IMR-90 (cell line): Measurements from ENCODE around the gene TM4SF5. TPM values are rescaled to one million over a fixed set of nuclear protein-coding genes. Genes with fewer than 3 reads are reported as not detected.

ENCODE experiments used
- ATAC-seq: fragments of 200-7000 bp; cut with Tn5 transposase; 2 replicates; pipeline ENCODE4 v1.9.1; 2020; ENCODE audit warnings: low read depth, mild to moderate bottlenecking, moderate library complexity
- BruUV-seq: library from RNA; stranded (reverse); fragments of 400-500 nt; replicated peaks from 2 replicates; lab custom pipeline; 2021; lab: Mats Ljungman, UMichigan
- CTCF ChIA-PET: fragments of 300-600 bp; formaldehyde crosslinking; extraction: SDS; loops from one replicate; lab custom pipeline; 2021; ENCODE audit warnings: antibody characterized with exemption; lab: Yijun Ruan, JAX
- POLR2A ChIA-PET: fragments of 300-600 bp; sonication (Branson Sonifier 250); formaldehyde crosslinking; loops from one replicate; lab custom pipeline; 2022; ENCODE audit warnings: antibody characterized with exemption; ENCODE audit not compliant: unreplicated experiment; lab: Charles Lee
- DNase-seq: peaks from one replicate; pipeline ENCODE4 v3.0.0; 2013
- H2AFZ ChIP-seq: replicated peaks from 2 replicates; pipeline ENCODE3; 2013; ENCODE audit warnings: low read length, mild to moderate bottlenecking; ENCODE audit not compliant: poor library complexity
- H2AK5ac ChIP-seq: 2 replicates; pipeline ENCODE4 v1.6.1; 2013; ENCODE audit warnings: low read depth, low read length, inconsistent platforms
- H2AK9ac ChIP-seq: replicated peaks from 2 replicates; pipeline ENCODE3; 2013; ENCODE audit warnings: mild to moderate bottlenecking, low read depth, low read length, moderate library complexity; ENCODE audit not compliant: poor library complexity
- H2BK120ac ChIP-seq: 2 replicates; pipeline ENCODE4 v1.6.1; 2013; ENCODE audit warnings: low read depth, low read length, inconsistent platforms
- H2BK15ac ChIP-seq: 3 replicates; pipeline ENCODE4 v1.6.1; 2013; ENCODE audit warnings: low read depth, low read length, inconsistent platforms
- H2BK20ac ChIP-seq: 2 replicates; pipeline ENCODE4 v1.6.1; 2013; ENCODE audit warnings: low read depth, mild to moderate bottlenecking, inconsistent platforms, low read length, moderate library complexity
- H2BK5ac ChIP-seq: 2 replicates; pipeline ENCODE4 v1.6.1; 2013; ENCODE audit warnings: mild to moderate bottlenecking, low read depth, low read length, inconsistent platforms; ENCODE audit not compliant: poor library complexity, severe bottlenecking
- H3K14ac ChIP-seq: replicated peaks from 2 replicates; pipeline ENCODE4 v1.6.1; 2013; ENCODE audit warnings: low read depth, low read length, inconsistent platforms
- H3K18ac ChIP-seq: 2 replicates; pipeline ENCODE4 v1.6.1; 2013; ENCODE audit warnings: low read depth, low read length, control low read depth
- H3K23ac ChIP-seq: 2 replicates; pipeline ENCODE4 v1.6.1; 2013; ENCODE audit warnings: low read depth, low read length, inconsistent platforms
- H3K27ac ChIP-seq: 2 replicates; pipeline ENCODE4 v1.5.1; 2013; ENCODE audit warnings: mild to moderate bottlenecking, control low read depth, low read length; ENCODE audit not compliant: insufficient read depth
- H3K27me3 ChIP-seq: 2 replicates; pipeline ENCODE4 v1.6.1; 2013; ENCODE audit warnings: low read length; ENCODE audit not compliant: control insufficient read depth, insufficient read depth
- H3K36me3 ChIP-seq: 2 replicates; pipeline ENCODE4 v1.6.1; 2013; ENCODE audit warnings: low read length, mixed read lengths; ENCODE audit not compliant: control insufficient read depth, insufficient read depth
- H3K4ac ChIP-seq: 2 replicates; pipeline ENCODE4 v1.6.1; 2013; ENCODE audit warnings: low read depth, low read length, inconsistent platforms
- H3K4me1 ChIP-seq: 2 replicates; pipeline ENCODE4 v1.6.1; 2013; ENCODE audit warnings: low read length, mixed read lengths; ENCODE audit not compliant: control insufficient read depth, insufficient read depth
- H3K4me2 ChIP-seq: 2 replicates; pipeline ENCODE4 v1.6.1; 2013; ENCODE audit warnings: low read depth, mild to moderate bottlenecking, control low read depth, low read length, moderate library complexity
- H3K4me3 ChIP-seq: 2 replicates; pipeline ENCODE4 v1.5.1; 2013; ENCODE audit warnings: low read depth, mild to moderate bottlenecking, control low read depth, low read length, moderate library complexity; ENCODE audit not compliant: insufficient read depth
- H3K56ac ChIP-seq: 2 replicates; pipeline ENCODE4 v1.6.1; 2013; ENCODE audit warnings: low read length, inconsistent platforms; ENCODE audit not compliant: insufficient read depth; ENCODE audit errors: extremely low read depth
- H3K79me1 ChIP-seq, 2 experiments: 2 replicates each; pipeline ENCODE4 v1.6.1; 2013; ENCODE audit warnings: low read length in 2 of 2, inconsistent platforms in 1 of 2, low read depth in 1 of 2
- H3K9ac ChIP-seq: 2 replicates; pipeline ENCODE4 v1.6.1; 2013; ENCODE audit warnings: low read depth, low read length, control low read depth
- H3K9me1 ChIP-seq: 2 replicates; pipeline ENCODE4 v1.6.1; 2013; ENCODE audit warnings: low read length, inconsistent platforms; ENCODE audit not compliant: insufficient read depth
- H3K9me3 ChIP-seq: 2 replicates; pipeline ENCODE4 v1.6.1; 2013; ENCODE audit warnings: low read length; ENCODE audit not compliant: control insufficient read depth, insufficient read depth
- H4K20me1 ChIP-seq: 2 replicates; pipeline ENCODE4 v1.6.1; 2013; ENCODE audit warnings: low read length, inconsistent platforms; ENCODE audit not compliant: insufficient read depth
- H4K5ac ChIP-seq: 2 replicates; pipeline ENCODE4 v1.6.1; 2013; ENCODE audit warnings: mild to moderate bottlenecking, low read depth, low read length, control low read depth
- H4K8ac ChIP-seq, 2 experiments: 2 replicates each; pipeline ENCODE4 v1.6.1; 2013; ENCODE audit warnings: low read depth in 2 of 2, low read length in 2 of 2, control low read depth in 1 of 2, inconsistent platforms in 1 of 2
- H4K91ac ChIP-seq: 2 replicates; pipeline ENCODE4 v1.6.1; 2013; ENCODE audit warnings: low read depth, low read length, inconsistent platforms; ENCODE audit not compliant: insufficient read depth
- BHLHE40 ChIP-seq: fragments of 150-350 bp; IDR thresholded peaks from 2 replicates; pipeline ENCODE4 v1.6.1; 2016; ENCODE audit warnings: mild to moderate bottlenecking, low read depth, low read length
- CEBPB ChIP-seq: IDR thresholded peaks from 2 replicates; pipeline ENCODE4 v1.6.1; 2012; ENCODE audit warnings: low read depth, low read length, improper control_type of control experiment
- CHD1 ChIP-seq: IDR thresholded peaks from 2 replicates; pipeline ENCODE4 v1.6.1; 2012; ENCODE audit warnings: low read depth, low read length, improper control_type of control experiment
- ELK1 ChIP-seq: fragments of 150-350 bp; IDR thresholded peaks from 2 replicates; pipeline ENCODE4 v1.6.1; 2016; ENCODE audit warnings: low read depth, mild to moderate bottlenecking, low read length, moderate library complexity, borderline replicate concordance
- FOS ChIP-seq: fragments of 150-350 bp; IDR thresholded peaks from 2 replicates; pipeline ENCODE4 v1.6.1; 2016; ENCODE audit warnings: low read depth, low read length
- MAFK ChIP-seq: IDR thresholded peaks from 2 replicates; pipeline ENCODE4 v1.6.1; 2012; ENCODE audit warnings: low read depth, low read length, improper control_type of control experiment
- RAD21 ChIP-seq: IDR thresholded peaks from 2 replicates; pipeline ENCODE4 v1.6.1; 2012; ENCODE audit warnings: low read length, improper control_type of control experiment
- RFX5 ChIP-seq: IDR thresholded peaks from 2 replicates; pipeline ENCODE4 v1.8.0; 2012; ENCODE audit warnings: low read depth, mild to moderate bottlenecking, low read length, moderate library complexity
- WGBS, 2 experiments: methylation state at CpG; one replicate each; pipeline versions ENCODE4 v1.1.5 to v1.1.7; 2013; ENCODE audit warnings: missing lambda C conversion rate in 2 of 2; ENCODE audit not compliant: insufficient read length in 1 of 2; ENCODE audit errors: extremely low coverage in 2 of 2; 5-methylcytosine and 5-hydroxymethylcytosine counted together
- dilution Hi-C: fragments of 300-500 bp; cut with HindIII; formaldehyde crosslinking; loops from one replicate; pipeline ENCODE4 v1.14.3; 2018; ENCODE audit warnings: low sequenced_read_pairs; ENCODE audit not compliant: unreplicated experiment
- in situ Hi-C: fragments of 300-500 bp; cut with MboI; formaldehyde crosslinking; loops from 3 replicates; pipeline ENCODE4 v1.14.3; 2019; ENCODE audit warnings: low sequenced_read_pairs, inconsistent platforms, mixed read lengths
- intact Hi-C: fragments of 100-400 bp; cut with micrococcal nuclease; formaldehyde crosslinking; loops from 2 replicates; pipeline ENCODE4 v1.10.0; 2022
- polyA plus RNA-seq, 3 experiments: library from polyadenylated mRNA; depleted of rRNA; stranded (reverse); fragments of >200 nt; gene quantifications; 2 replicates each; pipeline ENCODE4 v1.2.3, GENCODE V29; 2012; ENCODE audit warnings: low replicate concordance in 1 of 3
- total RNA-seq: library from RNA; depleted of rRNA; stranded (reverse); fragments of >200 nt; gene quantifications from 2 replicates; pipeline ENCODE4 v1.2.3, GENCODE V29; 2012

TM4SF5 gene
- total and polyA plus RNA-seq, 2 of the 4 experiments (the other 2 are of a cell fraction): not detected

DNA sequence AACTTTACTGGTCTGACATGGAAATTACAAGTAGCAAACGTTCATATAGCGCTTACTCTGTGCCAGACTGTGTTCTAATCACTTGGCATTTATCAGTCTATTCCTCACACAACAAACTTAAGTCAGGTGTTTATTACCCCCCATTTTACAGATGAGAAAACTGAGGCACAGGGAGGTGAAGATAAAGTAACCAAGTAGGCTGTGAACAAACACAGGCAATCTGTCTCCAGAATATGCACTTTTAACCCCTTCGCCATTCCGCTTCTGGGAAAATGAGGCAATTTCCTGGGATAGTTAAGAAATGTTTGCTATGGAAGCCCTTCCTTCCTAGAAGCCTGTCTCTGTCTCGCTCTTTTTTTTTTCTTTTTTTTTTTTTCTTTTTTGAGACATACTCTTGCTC is 19.8 kb upstream of the TM4SF5 start:
- no peak overlapping the region for H3K14ac ChIP-seq
- no peak overlapping the region for H3K9ac ChIP-seq
- in situ Hi-C loops (no loop called here), intact Hi-C loops (no loop called here), dilution Hi-C loops (no loop called here)
- H3K4me3 ChIP-seq: no peak overlapping the region
- no peak overlapping the region for H4K8ac ChIP-seq
- H4K5ac ChIP-seq: no peak overlapping the region
- no peaks in the 10 kb centered on the region for H3K4me1 ChIP-seq
- no peaks in the 10 kb centered on the region for H3K9me1 ChIP-seq
- H2AK5ac ChIP-seq: no peak overlapping the region
- no peaks in the 10 kb centered on the region for H3K36me3 ChIP-seq
- H3K23ac ChIP-seq: no peak overlapping the region
- no peak overlapping the region for H3K18ac ChIP-seq
- no peak overlapping the region for H2AK9ac ChIP-seq
- no peak overlapping the region for H3K4ac ChIP-seq
- ATAC-seq: no peak
- ChIA-PET POLR2A (no interaction called here), CTCF (no interaction called here)
- no peak overlapping the region for H2BK120ac ChIP-seq
- peaks cover 37% of the 10 kb centered on the region for H3K27me3 ChIP-seq
- H3K79me1 ChIP-seq: no peaks in the 10 kb centered on the region
- no peak overlapping the region for H3K4me2 ChIP-seq
- H2BK15ac ChIP-seq: no peak overlapping the region
- no peak overlapping the region for H4K91ac ChIP-seq
- TF ChIP-seq MAFK (no peak), CEBPB (no peak), FOS (no peak), RFX5 (no peak), CHD1 (no peak), ELK1 (no peak), RAD21 (no peak), BHLHE40 (no peak)
- no peaks in the 10 kb centered on the region for H3K9me3 ChIP-seq
- H2BK20ac ChIP-seq: no peak overlapping the region
- H4K20me1 ChIP-seq: no peaks in the 10 kb centered on the region
- H2AFZ ChIP-seq: no peak overlapping the region
- no peak overlapping the region for H3K27ac ChIP-seq
- no peak overlapping the region for H3K56ac ChIP-seq
- BruUV-seq: no TSS peak
- no peak for DNase-seq
- WGBS, 2 experiments: no CpG with 5 or more reads among the region's 5 CpGs
- H2BK5ac ChIP-seq: no peak overlapping the region
